Fibroblast of the aortic adventitia (primary cell): ENCODE data around the gene HMGB1. TPM values are rescaled to one million over a fixed set of nuclear protein-coding genes. Genes with fewer than 3 reads are reported as not detected.

Experiments
- DNase-seq: peaks from one replicate; pipeline ENCODE4 v3.0.0-alpha.2; 2010; ENCODE audit warnings: low read depth
- H3K4me3 ChIP-seq: 2 replicates; pipeline ENCODE4 v1.5.1; 2011; ENCODE audit warnings: low read depth, mild to moderate bottlenecking, control low read depth, low read length, moderate library complexity
- CTCF ChIP-seq: IDR thresholded peaks from 2 replicates; pipeline ENCODE4 v1.5.1; 2011; ENCODE audit warnings: mild to moderate bottlenecking, low read length, control low read depth, inconsistent platforms; ENCODE audit not compliant: insufficient read depth
- total RNA-seq: library from RNA; depleted of rRNA; stranded (reverse); fragments of >200 nt; gene quantifications from 2 replicates; pipeline ENCODE4 v1.2.3, GENCODE V29; 2012; ENCODE audit warnings: low replicate concordance

HMGB1 gene
- total RNA-seq, 1 donor, result 319 TPM

GRCh38 chr13:30421093-30422053, 44.4 kb downstream of the HMGB1 start:
- peak overlapping the region; percentile 69 for H3K4me3 ChIP-seq
- DNase-seq, result peak; percentile 94
- no peak for TF ChIP-seq CTCF

GRCh38 chr13:30418717-30419459, 46.8 kb downstream of the HMGB1 start:
- TF ChIP-seq CTCF, result no peak
- DNase-seq, result no peak
- H3K4me3 ChIP-seq, result no peak overlapping the region

- H3K4me3 ChIP-seq, result no peak overlapping the region
- no peak for DNase-seq
- no peak for TF ChIP-seq CTCF
Observed at GRCh38 chr13:30418075-30418716, 47.5 kb downstream of the HMGB1 start.

GRCh38 chr13:30416471-30416870, 49.3 kb downstream of the HMGB1 start:
- H3K4me3 ChIP-seq, result no peak overlapping the region
- no peak for DNase-seq
- TF ChIP-seq CTCF, result no peak

GRCh38 chr13:30415430-30416030, 50.2 kb downstream of the HMGB1 start:
- DNase-seq, result no peak
- no peak for TF ChIP-seq CTCF
- no peak overlapping the region for H3K4me3 ChIP-seq

- H3K4me3 ChIP-seq, result no peak overlapping the region
- TF ChIP-seq CTCF, result no peak
- DNase-seq, result no peak
Observed at GRCh38 chr13:30413842-30414241, 51.9 kb downstream of the HMGB1 start.
